Measurements from ENCODE around the gene ARHGDIA. TPM values are rescaled to one million over a fixed set of nuclear protein-coding genes. Genes with fewer than 3 reads are reported as not detected.

The ARHGDIA gene
- total RNA-seq, 1 donor from 2014 or later = 396 TPM

- Mint-ChIP-seq H3K27ac (no peak overlapping the region), H3K36me3 (ENCODE audit: low read depth) (peaks cover 56% of the 10 kb centered on the region), H3K4me3 (no peak overlapping the region), H3K27me3 (no peaks in the 10 kb centered on the region), H3K9me3 (no peaks in the 10 kb centered on the region), H3K4me1 (peaks cover 32% of the 10 kb centered on the region)
- POLR2A ChIA-PET = interaction anchor here (3.0 kb wide), 1 partner anchor 12 kb away, joined by 28 read pairs; the partner anchor contains the start of gene MAFG
- CTCF ChIA-PET = interaction anchor here (1.5 kb wide), 1 partner anchor 44 kb away, joined by 3 read pairs; no protein-coding TSS in a partner anchor
- no peak for TF ChIP-seq CTCF (IDR thresholded peaks at IDR 0.05)
- intact Hi-C loops (cut with micrococcal nuclease) = no loop called here
- DNase-seq = no peak
- ATAC-seq (ENCODE audit: low read depth) = no peak
Measured at GRCh38 chr17:81915331-81915730, 44.2 kb upstream of the ARHGDIA start.

- Mint-ChIP-seq H3K4me3 (no peak overlapping the region), H3K27me3 (no peaks in the 10 kb centered on the region), H3K4me1 (peaks cover 34% of the 10 kb centered on the region), H3K27ac (no peak overlapping the region), H3K9me3 (no peaks in the 10 kb centered on the region), H3K36me3 (ENCODE audit: low read depth) (peaks cover 49% of the 10 kb centered on the region)
- ATAC-seq (ENCODE audit: low read depth) (no peak), DNase-seq (no peak)
- ChIA-PET POLR2A (no interaction called here), CTCF (interaction anchor here (1.5 kb wide), 1 partner anchor 45 kb away, joined by 3 read pairs; no protein-coding TSS in a partner anchor)
- intact Hi-C loops (cut with micrococcal nuclease) = no loop called here
- no peak for TF ChIP-seq CTCF (IDR thresholded peaks at IDR 0.05)
Measured at GRCh38 chr17:81914103-81914850, 43.1 kb upstream of the ARHGDIA start.

GRCh38 chr17:81913394-81914102, 42.4 kb upstream of the ARHGDIA start:
- Mint-ChIP-seq H3K9me3 (no peaks in the 10 kb centered on the region), H3K27me3 (no peaks in the 10 kb centered on the region), H3K4me1 (peaks cover 31% of the 10 kb centered on the region), H3K27ac (no peak overlapping the region), H3K4me3 (peak overlapping the region; percentile 33), H3K36me3 (ENCODE audit: low read depth) (peaks cover 49% of the 10 kb centered on the region)
- CTCF ChIA-PET = no interaction called here
- POLR2A ChIA-PET = no interaction called here
- TF ChIP-seq CTCF (IDR thresholded peaks at IDR 0.05) = no peak
- intact Hi-C loops (cut with micrococcal nuclease) = no loop called here
- no peak for ATAC-seq (ENCODE audit: low read depth)
- DNase-seq = no peak

GRCh38 chr17:81912441-81913309, 41.5 kb upstream of the ARHGDIA start:
- H3K4me3 Mint-ChIP-seq = peak overlapping the region; percentile 44
- POLR2A ChIA-PET = interaction anchor here (0.7 kb wide), 1 partner anchor 14 kb away, joined by 3 read pairs; no protein-coding TSS in a partner anchor
- intact Hi-C loops (cut with micrococcal nuclease) = no loop called here
- TF ChIP-seq CTCF (IDR thresholded peaks at IDR 0.05) = no peak
- ATAC-seq (ENCODE audit: low read depth) (no peak), DNase-seq (no peak)
- peaks cover 55% of the 10 kb centered on the region for H3K36me3 Mint-ChIP-seq (ENCODE audit: low read depth)
- H3K4me1 Mint-ChIP-seq = peaks cover 24% of the 10 kb centered on the region
- H3K27me3 Mint-ChIP-seq = no peaks in the 10 kb centered on the region
- no peaks in the 10 kb centered on the region for H3K9me3 Mint-ChIP-seq
- H3K27ac Mint-ChIP-seq = no peak overlapping the region
- CTCF ChIA-PET = no interaction called here

All from activated B cell treated with CpG ODN at 0.5 μM for 24 hours (primary cell).